ENCODE data around the gene GRIK4. TPM values are rescaled to one million over a fixed set of nuclear protein-coding genes. Genes with fewer than 3 reads are reported as not detected.

Gene GRIK4
- total RNA-seq, 1 experiment from 2014 or later: not detected

- Histone ChIP-seq H4K20me1 (ENCODE audit: low read length) (no peaks in the 10 kb centered on the region), H3K27ac (ENCODE audit: low read length) (no peak overlapping the region)
- BruUV-seq (replicated peaks): no TSS peak
These were observed 38.5 kb downstream of the GRIK4 start for GRCh38 chr11:120550007-120550406.

GRCh38 chr11:120551191-120551590 is 39.6 kb downstream of the GRIK4 start:
- POLR2A ChIA-PET (ENCODE audit: unreplicated experiment): no interaction called here
- Histone ChIP-seq H3K4me1 (ENCODE audit: insufficient read depth, low read length) (peaks cover 24% of the 10 kb centered on the region), H3F3A (ENCODE audit: low read length, unreplicated experiment) (no peaks in the 10 kb centered on the region)

More at GRCh38 chr11:120550007-120550406, 38.5 kb downstream of the GRIK4 start:
- H3K4me1 ChIP-seq (ENCODE audit: insufficient read depth, low read length): peaks cover 25% of the 10 kb centered on the region
- intact Hi-C loops (cut with micrococcal nuclease): no loop called here
- no peaks in the 10 kb centered on the region for H3K36me3 ChIP-seq (ENCODE audit: low read depth, low read length)
- no peak for ATAC-seq
- ChIA-PET CTCF (no interaction called here), POLR2A (ENCODE audit: unreplicated experiment) (no interaction called here)
- no peaks in the 10 kb centered on the region for H3K9me2 ChIP-seq (replicated peaks; ENCODE audit: low read length)
- H3K4me2 ChIP-seq (ENCODE audit: low read length): no peak overlapping the region
- H3K9me3 ChIP-seq (ENCODE audit: low read length): no peaks in the 10 kb centered on the region
- no peak overlapping the region for H3K9ac ChIP-seq (ENCODE audit: low read length)
- no peaks in the 10 kb centered on the region for H3F3A ChIP-seq (ENCODE audit: low read length, unreplicated experiment)
- no peak for TF ChIP-seq EZH2 (IDR thresholded peaks at IDR 0.05; ENCODE audit: low read length, unreplicated experiment)
- TF ChIP-seq CTCF (conservative IDR thresholded peaks at IDR 0.05; ENCODE audit: low read depth, low read length): no peak
- TF ChIP-seq EZH2phosphoT487 (IDR thresholded peaks at IDR 0.05; ENCODE audit: borderline replicate concordance, low read length): no peak
- DNase-seq: no peak
- no peak overlapping the region for H2AFZ ChIP-seq (ENCODE audit: low read length)
- peaks cover 12% of the 10 kb centered on the region for H3K27me3 ChIP-seq (ENCODE audit: low read length)
- H3K79me2 ChIP-seq (ENCODE audit: low read length): no peaks in the 10 kb centered on the region
- no peak overlapping the region for H3K4me3 ChIP-seq (ENCODE audit: low read length)

More at GRCh38 chr11:120551191-120551590, 39.6 kb downstream of the GRIK4 start:
- CTCF ChIA-PET: no interaction called here
- H3K79me2 ChIP-seq (ENCODE audit: low read length): no peaks in the 10 kb centered on the region
- no peak for ATAC-seq
- no peaks in the 10 kb centered on the region for H3K36me3 ChIP-seq (ENCODE audit: low read depth, low read length)
- no TSS peak for BruUV-seq (replicated peaks)
- TF ChIP-seq EZH2phosphoT487 (IDR thresholded peaks at IDR 0.05; ENCODE audit: borderline replicate concordance, low read length): no peak
- no peak for TF ChIP-seq CTCF (conservative IDR thresholded peaks at IDR 0.05; ENCODE audit: low read depth, low read length)
- no peak for TF ChIP-seq EZH2 (IDR thresholded peaks at IDR 0.05; ENCODE audit: low read length, unreplicated experiment)
- DNase-seq: no peak
- H3K27ac ChIP-seq (ENCODE audit: low read length): no peak overlapping the region
- H3K9ac ChIP-seq (ENCODE audit: low read length): no peak overlapping the region
- no peaks in the 10 kb centered on the region for H4K20me1 ChIP-seq (ENCODE audit: low read length)
- intact Hi-C loops (cut with micrococcal nuclease): no loop called here
- no peak overlapping the region for H2AFZ ChIP-seq (ENCODE audit: low read length)
- no peak overlapping the region for H3K4me3 ChIP-seq (ENCODE audit: low read length)
- H3K4me2 ChIP-seq (ENCODE audit: low read length): no peak overlapping the region
- peaks cover 24% of the 10 kb centered on the region for H3K27me3 ChIP-seq (ENCODE audit: low read length)
- H3K9me2 ChIP-seq (replicated peaks; ENCODE audit: low read length): no peaks in the 10 kb centered on the region
- H3K9me3 ChIP-seq (ENCODE audit: low read length): no peaks in the 10 kb centered on the region

All from PC-3 (cell line).